ENCODE results near the gene GADD45A. TPM values are rescaled to one million over a fixed set of nuclear protein-coding genes. Genes with fewer than 3 reads are reported as not detected.
"Not testable (repeated sequence)": the region's sequence is repeated elsewhere in the genome, so short reads cannot be mapped to it uniquely, and the experiment has no call there.

The GADD45A gene
- total RNA-seq, 1 donor from 2014 or later = 162 TPM

DNA sequence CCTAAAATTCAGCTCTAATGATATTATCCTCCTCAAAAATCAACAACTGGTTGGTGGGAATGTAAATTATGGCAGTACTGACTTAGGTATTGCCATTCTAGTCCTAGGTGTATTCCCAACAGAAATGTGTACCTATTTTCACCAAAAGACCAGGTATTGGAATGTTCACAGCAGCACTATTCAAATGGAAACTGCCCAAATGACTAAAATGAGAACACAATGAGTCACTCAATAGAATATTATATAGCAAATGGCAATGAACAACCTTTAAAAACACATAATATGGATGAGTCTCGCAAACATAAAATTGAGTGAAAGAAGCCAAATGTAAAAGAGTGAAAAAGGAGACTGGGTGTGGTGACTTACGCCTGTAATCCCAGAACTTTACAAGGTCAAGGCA is 44.9 kb downstream of the GADD45A start:
- Histone ChIP-seq H3K4me2 (ENCODE audit: low read length) (no peak overlapping the region), H4K20me1 (ENCODE audit: insufficient read depth, low read length) (peaks cover 28% of the 10 kb centered on the region), H3K9me3 (ENCODE audit: insufficient read depth, low read depth, low read length) (no peaks in the 10 kb centered on the region), H3K27ac (ENCODE audit: low read depth, low read length) (no peak overlapping the region), H3K4me3 (ENCODE audit: insufficient read depth, low read depth, low read length) (no peak overlapping the region), H3K27me3 (ENCODE audit: insufficient read depth, low read length) (no peaks in the 10 kb centered on the region), H3K9ac (ENCODE audit: low read length) (no peak overlapping the region), H3K4me1 (ENCODE audit: insufficient read depth, low read length) (peaks cover 26% of the 10 kb centered on the region), H3K36me3 (ENCODE audit: insufficient read depth, low read length) (peaks cover 16% of the 10 kb centered on the region), H2AFZ (ENCODE audit: low read depth, low read length) (no peak overlapping the region), H3K79me2 (ENCODE audit: insufficient read depth, low read length) (peaks cover 69% of the 10 kb centered on the region)
- peaks cover 15% of the 10 kb centered on the region for H3K36me3 Mint-ChIP-seq (ENCODE audit: low read depth, unreplicated experiment)
- H3K27me3 Mint-ChIP-seq (ENCODE audit: low read depth, unreplicated experiment) = no peaks in the 10 kb centered on the region
- FAIRE-seq = no peak
- no peak overlapping the region for H3K27ac Mint-ChIP-seq (ENCODE audit: unreplicated experiment)
- no peaks in the 10 kb centered on the region for H3K9me3 Mint-ChIP-seq (ENCODE audit: unreplicated experiment)
- DNase-seq (ENCODE audit: low read depth) = no peak
- TF ChIP-seq, protein P1, sequence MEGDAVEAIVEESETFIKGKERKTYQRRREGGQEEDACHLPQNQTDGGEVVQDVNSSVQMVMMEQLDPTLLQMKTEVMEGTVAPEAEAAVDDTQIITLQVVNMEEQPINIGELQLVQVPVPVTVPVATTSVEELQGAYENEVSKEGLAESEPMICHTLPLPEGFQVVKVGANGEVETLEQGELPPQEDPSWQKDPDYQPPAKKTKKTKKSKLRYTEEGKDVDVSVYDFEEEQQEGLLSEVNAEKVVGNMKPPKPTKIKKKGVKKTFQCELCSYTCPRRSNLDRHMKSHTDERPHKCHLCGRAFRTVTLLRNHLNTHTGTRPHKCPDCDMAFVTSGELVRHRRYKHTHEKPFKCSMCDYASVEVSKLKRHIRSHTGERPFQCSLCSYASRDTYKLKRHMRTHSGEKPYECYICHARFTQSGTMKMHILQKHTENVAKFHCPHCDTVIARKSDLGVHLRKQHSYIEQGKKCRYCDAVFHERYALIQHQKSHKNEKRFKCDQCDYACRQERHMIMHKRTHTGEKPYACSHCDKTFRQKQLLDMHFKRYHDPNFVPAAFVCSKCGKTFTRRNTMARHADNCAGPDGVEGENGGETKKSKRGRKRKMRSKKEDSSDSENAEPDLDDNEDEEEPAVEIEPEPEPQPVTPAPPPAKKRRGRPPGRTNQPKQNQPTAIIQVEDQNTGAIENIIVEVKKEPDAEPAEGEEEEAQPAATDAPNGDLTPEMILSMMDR (IDR thresholded peaks at IDR 0.05; ENCODE audit: insufficient read depth, low read depth, low read length) = no peak
- TF ChIP-seq EZH2 (IDR thresholded peaks at IDR 0.05; ENCODE audit: insufficient read depth, low read length) = no peak
- H3K4me3 Mint-ChIP-seq (ENCODE audit: unreplicated experiment) = no peak overlapping the region
- H3K4me1 Mint-ChIP-seq (ENCODE audit: low read depth, unreplicated experiment) = peaks cover 58% of the 10 kb centered on the region

DNA sequence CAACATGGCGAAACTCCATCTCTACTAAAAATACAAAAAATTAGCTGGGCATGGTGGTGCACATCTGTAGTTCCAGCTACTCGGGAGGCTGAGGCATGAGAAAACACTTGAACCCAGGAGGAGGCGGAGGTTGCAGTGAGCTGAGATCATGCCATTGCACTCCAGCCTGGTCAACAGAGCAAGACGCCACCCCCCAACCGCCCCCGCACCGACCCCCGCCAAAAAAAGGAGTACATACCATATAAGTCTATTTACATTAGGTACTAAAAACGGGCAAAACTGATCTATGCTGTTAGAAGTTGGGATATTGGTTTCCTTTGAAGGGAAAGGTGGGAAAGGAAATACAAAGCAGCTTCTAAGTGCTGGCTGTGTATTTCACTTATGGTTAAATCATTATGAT is 45.3 kb downstream of the GADD45A start:
- H3K4me3 Mint-ChIP-seq (ENCODE audit: unreplicated experiment); FAIRE-seq; DNase-seq (ENCODE audit: low read depth); H3K4me3 ChIP-seq (ENCODE audit: insufficient read depth, low read depth, low read length); H3K9me3 ChIP-seq (ENCODE audit: insufficient read depth, low read depth, low read length); H3K27me3 Mint-ChIP-seq (ENCODE audit: low read depth, unreplicated experiment); H3K27ac ChIP-seq (ENCODE audit: low read depth, low read length); H3K9me3 Mint-ChIP-seq (ENCODE audit: unreplicated experiment); H3K9ac ChIP-seq (ENCODE audit: low read length); H3K4me2 ChIP-seq (ENCODE audit: low read length); H3K27ac Mint-ChIP-seq (ENCODE audit: unreplicated experiment); H2AFZ ChIP-seq (ENCODE audit: low read depth, low read length); H3K27me3 ChIP-seq (ENCODE audit: insufficient read depth, low read length): not testable (repeated sequence)
- H3K4me1 Mint-ChIP-seq (ENCODE audit: low read depth, unreplicated experiment) = peaks cover 58% of the 10 kb centered on the region
- peaks cover 15% of the 10 kb centered on the region for H3K36me3 Mint-ChIP-seq (ENCODE audit: low read depth, unreplicated experiment)
- Histone ChIP-seq H3K79me2 (ENCODE audit: insufficient read depth, low read length) (peaks cover 70% of the 10 kb centered on the region), H3K4me1 (ENCODE audit: insufficient read depth, low read length) (peaks cover 25% of the 10 kb centered on the region), H3K36me3 (ENCODE audit: insufficient read depth, low read length) (peaks cover 16% of the 10 kb centered on the region), H4K20me1 (ENCODE audit: insufficient read depth, low read length) (peaks cover 28% of the 10 kb centered on the region)

DNA sequence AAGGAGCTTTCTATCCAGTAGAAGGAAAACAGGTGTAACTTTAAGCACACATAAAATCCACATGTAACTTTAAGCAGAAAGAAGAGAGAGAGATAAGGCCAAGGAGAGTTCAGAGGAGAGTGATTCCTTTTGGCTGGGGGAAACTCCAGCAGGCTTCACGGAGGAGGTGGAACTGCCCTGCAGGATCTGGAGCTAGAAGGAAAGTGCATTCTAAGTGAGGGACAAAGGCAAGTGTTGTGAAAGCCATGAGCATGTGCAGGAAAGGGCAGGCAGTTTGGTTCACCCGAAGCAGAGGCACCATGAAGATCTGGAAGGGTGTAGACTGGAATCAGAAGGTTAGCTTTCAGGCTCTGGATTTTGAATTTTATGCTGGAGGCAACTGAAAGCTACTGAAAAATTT is 46.3 kb downstream of the GADD45A start:
- FAIRE-seq (no peak), DNase-seq (ENCODE audit: low read depth) (no peak)
- Histone ChIP-seq H3K27ac (ENCODE audit: low read depth, low read length) (no peak overlapping the region), H3K4me2 (ENCODE audit: low read length) (no peak overlapping the region), H3K36me3 (ENCODE audit: insufficient read depth, low read length) (peaks cover 16% of the 10 kb centered on the region), H3K4me3 (ENCODE audit: insufficient read depth, low read depth, low read length) (no peak overlapping the region), H3K9me3 (ENCODE audit: insufficient read depth, low read depth, low read length) (no peaks in the 10 kb centered on the region), H3K27me3 (ENCODE audit: insufficient read depth, low read length) (no peaks in the 10 kb centered on the region), H4K20me1 (ENCODE audit: insufficient read depth, low read length) (peaks cover 30% of the 10 kb centered on the region), H2AFZ (ENCODE audit: low read depth, low read length) (no peak overlapping the region), H3K9ac (ENCODE audit: low read length) (no peak overlapping the region), H3K79me2 (ENCODE audit: insufficient read depth, low read length) (peaks cover 64% of the 10 kb centered on the region), H3K4me1 (ENCODE audit: insufficient read depth, low read length) (peaks cover 25% of the 10 kb centered on the region)
- Mint-ChIP-seq H3K27me3 (ENCODE audit: low read depth, unreplicated experiment) (no peaks in the 10 kb centered on the region), H3K27ac (ENCODE audit: unreplicated experiment) (no peak overlapping the region), H3K4me3 (ENCODE audit: unreplicated experiment) (no peak overlapping the region), H3K36me3 (ENCODE audit: low read depth, unreplicated experiment) (peaks cover 12% of the 10 kb centered on the region), H3K4me1 (ENCODE audit: low read depth, unreplicated experiment) (peaks cover 60% of the 10 kb centered on the region), H3K9me3 (ENCODE audit: unreplicated experiment) (no peaks in the 10 kb centered on the region)
- TF ChIP-seq, protein P1 (IDR thresholded peaks at IDR 0.05; ENCODE audit: insufficient read depth, low read depth, low read length) = no peak
- no peak for TF ChIP-seq EZH2 (IDR thresholded peaks at IDR 0.05; ENCODE audit: insufficient read depth, low read length)
